IMR-90 (cell line): Measurements from ENCODE around the gene CTBP1. TPM values are rescaled to one million over a fixed set of nuclear protein-coding genes. Genes with fewer than 3 reads are reported as not detected.

Experiments used
- ATAC-seq: fragments of 200-7000 bp; cut with Tn5 transposase; 2 replicates; pipeline ENCODE4 v1.9.1; 2020; ENCODE audit warnings: low read depth, mild to moderate bottlenecking, moderate library complexity
- BruUV-seq: library from RNA; stranded (reverse); fragments of 400-500 nt; replicated peaks from 2 replicates; lab custom pipeline; 2021; lab: Mats Ljungman, UMichigan
- CTCF ChIA-PET: fragments of 300-600 bp; formaldehyde crosslinking; extraction: SDS; loops from one replicate; lab custom pipeline; 2021; ENCODE audit warnings: antibody characterized with exemption; lab: Yijun Ruan, JAX
- POLR2A ChIA-PET: fragments of 300-600 bp; sonication (Branson Sonifier 250); formaldehyde crosslinking; loops from one replicate; lab custom pipeline; 2022; ENCODE audit warnings: antibody characterized with exemption; ENCODE audit not compliant: unreplicated experiment; lab: Charles Lee
- DNase-seq: peaks from one replicate; pipeline ENCODE4 v3.0.0; 2013
- H2AFZ ChIP-seq: replicated peaks from 2 replicates; pipeline ENCODE3; 2013; ENCODE audit warnings: low read length, mild to moderate bottlenecking; ENCODE audit not compliant: poor library complexity
- H2AK5ac ChIP-seq: 2 replicates; pipeline ENCODE4 v1.6.1; 2013; ENCODE audit warnings: low read depth, low read length, inconsistent platforms
- H2AK9ac ChIP-seq: replicated peaks from 2 replicates; pipeline ENCODE3; 2013; ENCODE audit warnings: mild to moderate bottlenecking, low read depth, low read length, moderate library complexity; ENCODE audit not compliant: poor library complexity
- H2BK120ac ChIP-seq: 2 replicates; pipeline ENCODE4 v1.6.1; 2013; ENCODE audit warnings: low read depth, low read length, inconsistent platforms
- H2BK15ac ChIP-seq: 3 replicates; pipeline ENCODE4 v1.6.1; 2013; ENCODE audit warnings: low read depth, low read length, inconsistent platforms
- H2BK20ac ChIP-seq: 2 replicates; pipeline ENCODE4 v1.6.1; 2013; ENCODE audit warnings: low read depth, mild to moderate bottlenecking, inconsistent platforms, low read length, moderate library complexity
- H2BK5ac ChIP-seq: 2 replicates; pipeline ENCODE4 v1.6.1; 2013; ENCODE audit warnings: mild to moderate bottlenecking, low read depth, low read length, inconsistent platforms; ENCODE audit not compliant: poor library complexity, severe bottlenecking
- H3K14ac ChIP-seq: replicated peaks from 2 replicates; pipeline ENCODE4 v1.6.1; 2013; ENCODE audit warnings: low read depth, low read length, inconsistent platforms
- H3K18ac ChIP-seq: 2 replicates; pipeline ENCODE4 v1.6.1; 2013; ENCODE audit warnings: low read depth, low read length, control low read depth
- H3K23ac ChIP-seq: 2 replicates; pipeline ENCODE4 v1.6.1; 2013; ENCODE audit warnings: low read depth, low read length, inconsistent platforms
- H3K27ac ChIP-seq: 2 replicates; pipeline ENCODE4 v1.5.1; 2013; ENCODE audit warnings: mild to moderate bottlenecking, control low read depth, low read length; ENCODE audit not compliant: insufficient read depth
- H3K27me3 ChIP-seq: 2 replicates; pipeline ENCODE4 v1.6.1; 2013; ENCODE audit warnings: low read length; ENCODE audit not compliant: control insufficient read depth, insufficient read depth
- H3K36me3 ChIP-seq: 2 replicates; pipeline ENCODE4 v1.6.1; 2013; ENCODE audit warnings: low read length, mixed read lengths; ENCODE audit not compliant: control insufficient read depth, insufficient read depth
- H3K4ac ChIP-seq: 2 replicates; pipeline ENCODE4 v1.6.1; 2013; ENCODE audit warnings: low read depth, low read length, inconsistent platforms
- H3K4me1 ChIP-seq: 2 replicates; pipeline ENCODE4 v1.6.1; 2013; ENCODE audit warnings: low read length, mixed read lengths; ENCODE audit not compliant: control insufficient read depth, insufficient read depth
- H3K4me2 ChIP-seq: 2 replicates; pipeline ENCODE4 v1.6.1; 2013; ENCODE audit warnings: low read depth, mild to moderate bottlenecking, control low read depth, low read length, moderate library complexity
- H3K4me3 ChIP-seq: 2 replicates; pipeline ENCODE4 v1.5.1; 2013; ENCODE audit warnings: low read depth, mild to moderate bottlenecking, control low read depth, low read length, moderate library complexity; ENCODE audit not compliant: insufficient read depth
- H3K56ac ChIP-seq: 2 replicates; pipeline ENCODE4 v1.6.1; 2013; ENCODE audit warnings: low read length, inconsistent platforms; ENCODE audit not compliant: insufficient read depth; ENCODE audit errors: extremely low read depth
- H3K79me1 ChIP-seq, 2 experiments: 2 replicates each; pipeline ENCODE4 v1.6.1; 2013; ENCODE audit warnings: low read length in 2 of 2, inconsistent platforms in 1 of 2, low read depth in 1 of 2
- H3K9ac ChIP-seq: 2 replicates; pipeline ENCODE4 v1.6.1; 2013; ENCODE audit warnings: low read depth, low read length, control low read depth
- H3K9me1 ChIP-seq: 2 replicates; pipeline ENCODE4 v1.6.1; 2013; ENCODE audit warnings: low read length, inconsistent platforms; ENCODE audit not compliant: insufficient read depth
- H3K9me3 ChIP-seq: 2 replicates; pipeline ENCODE4 v1.6.1; 2013; ENCODE audit warnings: low read length; ENCODE audit not compliant: control insufficient read depth, insufficient read depth
- H4K20me1 ChIP-seq: 2 replicates; pipeline ENCODE4 v1.6.1; 2013; ENCODE audit warnings: low read length, inconsistent platforms; ENCODE audit not compliant: insufficient read depth
- H4K5ac ChIP-seq: 2 replicates; pipeline ENCODE4 v1.6.1; 2013; ENCODE audit warnings: mild to moderate bottlenecking, low read depth, low read length, control low read depth
- H4K8ac ChIP-seq, 2 experiments: 2 replicates each; pipeline ENCODE4 v1.6.1; 2013; ENCODE audit warnings: low read depth in 2 of 2, low read length in 2 of 2, control low read depth in 1 of 2, inconsistent platforms in 1 of 2
- H4K91ac ChIP-seq: 2 replicates; pipeline ENCODE4 v1.6.1; 2013; ENCODE audit warnings: low read depth, low read length, inconsistent platforms; ENCODE audit not compliant: insufficient read depth
- BHLHE40 ChIP-seq: fragments of 150-350 bp; IDR thresholded peaks from 2 replicates; pipeline ENCODE4 v1.6.1; 2016; ENCODE audit warnings: mild to moderate bottlenecking, low read depth, low read length
- CEBPB ChIP-seq: IDR thresholded peaks from 2 replicates; pipeline ENCODE4 v1.6.1; 2012; ENCODE audit warnings: low read depth, low read length, improper control_type of control experiment
- CHD1 ChIP-seq: IDR thresholded peaks from 2 replicates; pipeline ENCODE4 v1.6.1; 2012; ENCODE audit warnings: low read depth, low read length, improper control_type of control experiment
- CTCF ChIP-seq: conservative IDR thresholded peaks from 2 replicates; pipeline ENCODE4 v1.5.1; 2012; ENCODE audit warnings: mild to moderate bottlenecking, low read depth, low read length, improper control_type of control experiment
- ELK1 ChIP-seq: fragments of 150-350 bp; IDR thresholded peaks from 2 replicates; pipeline ENCODE4 v1.6.1; 2016; ENCODE audit warnings: low read depth, mild to moderate bottlenecking, low read length, moderate library complexity, borderline replicate concordance
- FOS ChIP-seq: fragments of 150-350 bp; IDR thresholded peaks from 2 replicates; pipeline ENCODE4 v1.6.1; 2016; ENCODE audit warnings: low read depth, low read length
- MAFK ChIP-seq: IDR thresholded peaks from 2 replicates; pipeline ENCODE4 v1.6.1; 2012; ENCODE audit warnings: low read depth, low read length, improper control_type of control experiment
- MAZ ChIP-seq: IDR thresholded peaks from 2 replicates; pipeline ENCODE4 v1.6.1; 2012; ENCODE audit warnings: low read depth, mild to moderate bottlenecking, low read length, improper control_type of control experiment, moderate library complexity, borderline replicate concordance
- MXI1 ChIP-seq: IDR thresholded peaks from 2 replicates; pipeline ENCODE4 v1.6.1; 2012; ENCODE audit warnings: low read depth, mild to moderate bottlenecking, low read length, moderate library complexity, borderline replicate concordance
- NFE2L2 ChIP-seq: fragments of 150-350 bp; IDR thresholded peaks from 2 replicates; pipeline ENCODE4 v1.6.1; 2016; ENCODE audit warnings: low read depth, mild to moderate bottlenecking, low read length
- POLR2A ChIP-seq: IDR thresholded peaks from 2 replicates; pipeline ENCODE4 v1.6.1; 2012; ENCODE audit warnings: mild to moderate bottlenecking, low read depth, low read length
- SMC3 ChIP-seq: fragments of 150-350 bp; IDR thresholded peaks from 2 replicates; pipeline ENCODE4 v1.6.1; 2016; ENCODE audit warnings: low read depth, mild to moderate bottlenecking, antibody characterized with exemption, low read length, moderate library complexity
- USF2 ChIP-seq: fragments of 150-350 bp; IDR thresholded peaks from 2 replicates; pipeline ENCODE4 v1.6.1; 2017; ENCODE audit warnings: mild to moderate bottlenecking, antibody characterized with exemption, low read length, low read depth
- WGBS, 2 experiments: methylation state at CpG; one replicate each; pipeline versions ENCODE4 v1.1.5 to v1.1.7; 2013; ENCODE audit warnings: missing lambda C conversion rate in 2 of 2; ENCODE audit not compliant: insufficient read length in 1 of 2; ENCODE audit errors: extremely low coverage in 2 of 2; 5-methylcytosine and 5-hydroxymethylcytosine counted together
- dilution Hi-C: fragments of 300-500 bp; cut with HindIII; formaldehyde crosslinking; loops from one replicate; pipeline ENCODE4 v1.14.3; 2018; ENCODE audit warnings: low sequenced_read_pairs; ENCODE audit not compliant: unreplicated experiment
- in situ Hi-C: fragments of 300-500 bp; cut with MboI; formaldehyde crosslinking; loops from 3 replicates; pipeline ENCODE4 v1.14.3; 2019; ENCODE audit warnings: low sequenced_read_pairs, inconsistent platforms, mixed read lengths
- intact Hi-C: fragments of 100-400 bp; cut with micrococcal nuclease; formaldehyde crosslinking; loops from 2 replicates; pipeline ENCODE4 v1.10.0; 2022
- polyA plus RNA-seq, 3 experiments: library from polyadenylated mRNA; depleted of rRNA; stranded (reverse); fragments of >200 nt; gene quantifications; 2 replicates each; pipeline ENCODE4 v1.2.3, GENCODE V29; 2012; ENCODE audit warnings: low replicate concordance in 1 of 3
- total RNA-seq: library from RNA; depleted of rRNA; stranded (reverse); fragments of >200 nt; gene quantifications from 2 replicates; pipeline ENCODE4 v1.2.3, GENCODE V29; 2012

The CTBP1 gene
- total and polyA plus RNA-seq, 2 of the 4 experiments (the other 2 are of a cell fraction): 147 to 212 TPM

GRCh38 chr4:1196421-1197183, 52.3 kb downstream of the CTBP1 start:
- 89% methylated on average over 3 of the region's 13 CpGs; no CpG with 5 or more reads in 1 of the 2 experiments for WGBS, 2 experiments
- peaks cover 5 to 52% of the 10 kb centered on the region in 2 experiments; a peak in 2 of 4 replicates for H3K79me1 ChIP-seq
- H3K9me3 ChIP-seq: no peaks in the 10 kb centered on the region
- DNase-seq (no peak), ATAC-seq (no peak)
- no peaks in the 10 kb centered on the region; the same call in 1 of the 2 replicates for H3K36me3 ChIP-seq
- no peak overlapping the region for H3K9ac ChIP-seq
- H3K56ac ChIP-seq: no peak overlapping the region
- in situ Hi-C loops: no loop called here
- peak overlapping the region; percentile 7 for H2BK5ac ChIP-seq
- H2BK20ac ChIP-seq: peak overlapping the region; percentile 91
- H3K4me2 ChIP-seq: no peak overlapping the region
- no peaks in the 10 kb centered on the region for H3K27me3 ChIP-seq
- H3K9me1 ChIP-seq: peaks cover 38% of the 10 kb centered on the region
- peak overlapping the region; percentile 7; the same call in 1 of the 2 replicates for H4K5ac ChIP-seq
- H2AFZ ChIP-seq: peak overlapping the region; percentile 54
- peak overlapping the region; percentile 99 for H2AK5ac ChIP-seq
- ChIA-PET POLR2A (interaction anchor here (0.8 kb wide), 1 partner anchor 11 kb away, joined by 3 read pairs; no protein-coding TSS in a partner anchor), CTCF (no interaction called here)
- dilution Hi-C loops: no loop called here
- peak overlapping the region; percentile 15; the same call in 1 of the 2 replicates for H3K27ac ChIP-seq
- H4K20me1 ChIP-seq: no peaks in the 10 kb centered on the region
- H4K8ac ChIP-seq: peak overlapping the region in 1 of 2 experiments; percentile 62; a peak in 2 of 4 replicates
- no peak overlapping the region for H3K4me3 ChIP-seq
- H2BK120ac ChIP-seq: peak overlapping the region; percentile 84
- H2AK9ac ChIP-seq: peak overlapping the region; percentile 68
- peak overlapping the region; percentile 29; the same call in 1 of the 2 replicates for H3K23ac ChIP-seq
- BruUV-seq: no TSS peak
- peak overlapping the region; percentile 83 for H2BK15ac ChIP-seq
- peak overlapping the region; percentile 56; the same call in 1 of the 2 replicates for H3K14ac ChIP-seq
- H4K91ac ChIP-seq: peak overlapping the region; percentile 88
- peaks cover 52% of the 10 kb centered on the region for H3K4me1 ChIP-seq
- peak overlapping the region; percentile 6; the same call in 1 of the 2 replicates for H3K18ac ChIP-seq
- intact Hi-C loops: no loop called here
- peak overlapping the region; percentile 92 for H3K4ac ChIP-seq
- TF ChIP-seq USF2 (no peak), CTCF (no peak), CEBPB (no peak), FOS (no peak), POLR2A (no peak), ELK1 (no peak), MAFK (no peak), CHD1 (no peak), SMC3 (no peak), MAZ (no peak), BHLHE40 (no peak), NFE2L2 (no peak), MXI1 (no peak)
